MCF 10A (cell line): ENCODE results near the gene OPTC. TPM values are rescaled to one million over a fixed set of nuclear protein-coding genes. Genes with fewer than 3 reads are reported as not detected.

Source experiments
- BruUV-seq: library from RNA; stranded (reverse); fragments of 400-500 nt; replicated peaks from 2 replicates; lab custom pipeline; 2021; lab: Mats Ljungman, UMichigan
- CTCF ChIA-PET: fragments of 300-600 bp; sonication (Branson Sonifier 250); formaldehyde crosslinking; extraction: SDS; loops from one replicate; lab custom pipeline; 2021; ENCODE audit warnings: antibody characterized with exemption, inconsistent platforms; lab: Yijun Ruan, JAX
- POLR2A ChIA-PET: fragments of 300-600, 350-650 bp; sonication (Branson Sonifier 250); formaldehyde crosslinking; extraction: SDS; loops from one replicate; lab custom pipeline; 2020; ENCODE audit warnings: antibody characterized with exemption, inconsistent platforms; lab: Yijun Ruan, JAX
- DNase-seq: peaks from one replicate; pipeline ENCODE4 v3.0.0-alpha.2; 2018; ENCODE audit not compliant: unreplicated experiment
- H3K27ac Mint-ChIP-seq: one replicate; pipeline ENCODE4 v1.8.0; 2022; ENCODE audit warnings: mild to moderate bottlenecking, low read depth, mixed read lengths; ENCODE audit not compliant: unreplicated experiment
- H3K27me3 Mint-ChIP-seq: one replicate; pipeline ENCODE4 v1.8.0; 2022; ENCODE audit warnings: mixed read lengths; ENCODE audit not compliant: insufficient read depth, unreplicated experiment
- H3K36me3 Mint-ChIP-seq: one replicate; pipeline ENCODE4 v1.8.0; 2022; ENCODE audit warnings: mild to moderate bottlenecking, moderate library complexity, mixed read lengths; ENCODE audit not compliant: insufficient read depth, unreplicated experiment
- H3K4me1 Mint-ChIP-seq: one replicate; pipeline ENCODE4 v1.8.0; 2022; ENCODE audit warnings: mixed read lengths; ENCODE audit not compliant: insufficient read depth, unreplicated experiment
- H3K4me3 Mint-ChIP-seq: one replicate; pipeline ENCODE4 v1.8.0; 2022; ENCODE audit warnings: mild to moderate bottlenecking, moderate library complexity, mixed read lengths; ENCODE audit not compliant: unreplicated experiment
- H3K9me3 Mint-ChIP-seq: one replicate; pipeline ENCODE4 v1.8.0; 2022; ENCODE audit warnings: mixed read lengths; ENCODE audit not compliant: unreplicated experiment
- CTCF ChIP-seq: fragments of 200-600 bp; IDR thresholded peaks from one replicate; pipeline ENCODE4 v1.8.0; 2022; ENCODE audit warnings: antibody characterized with exemption, mild to moderate bottlenecking; ENCODE audit not compliant: unreplicated experiment
- intact Hi-C: fragments of 100-400 bp; cut with micrococcal nuclease; formaldehyde crosslinking; loops from 2 replicates; pipeline ENCODE4 v1.14.1; 2022
- total RNA-seq: library from RNA; stranded (reverse); gene quantifications from 2 replicates; pipeline ENCODE4 v1.2.3, GENCODE V29; 2022

The OPTC gene
- total RNA-seq, 1 experiment from 2014 or later: not detected

DNA sequence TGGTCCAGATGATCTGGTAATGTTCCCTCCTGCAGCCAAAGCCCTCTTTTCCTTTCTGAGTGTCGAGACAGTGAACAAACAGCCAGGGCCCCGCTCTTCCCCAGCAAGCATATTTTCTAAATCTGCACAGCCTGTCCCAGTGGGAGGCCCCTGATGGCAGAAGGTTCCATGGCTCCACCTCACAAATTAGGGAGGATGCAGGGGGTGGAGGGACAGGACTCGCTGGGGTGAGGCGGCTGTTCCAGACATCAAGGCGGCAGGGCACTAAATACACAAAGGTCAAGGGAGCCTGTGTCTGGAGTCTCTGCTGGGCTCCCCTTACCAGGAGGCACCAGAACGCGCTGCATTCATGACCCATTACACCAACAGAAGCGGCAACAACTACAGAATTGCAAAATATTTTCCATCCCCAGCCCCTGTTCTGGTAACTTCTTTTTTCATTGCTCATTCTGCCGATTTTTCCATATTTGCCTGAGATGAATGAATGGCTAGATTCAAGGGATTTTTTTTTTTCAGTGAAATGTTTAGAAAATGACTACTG is 45.4 kb upstream of the OPTC start:
- ChIA-PET POLR2A (no interaction called here), CTCF (interaction anchor here (0.9 to 1.9 kb wide), 2 partner anchors 108 to 182 kb away, joined by 4 to 6 read pairs; no protein-coding TSS in a partner anchor)
- DNase-seq: no peak
- BruUV-seq: no TSS peak
- H3K4me3 Mint-ChIP-seq: no peak overlapping the region
- no peaks in the 10 kb centered on the region for H3K4me1 Mint-ChIP-seq
- H3K36me3 Mint-ChIP-seq: no peaks in the 10 kb centered on the region
- intact Hi-C loops: no loop called here
- peak; percentile 2 for TF ChIP-seq CTCF
- peaks cover 7% of the 10 kb centered on the region for H3K9me3 Mint-ChIP-seq
- H3K27me3 Mint-ChIP-seq: peaks cover 86% of the 10 kb centered on the region
- no peak overlapping the region for H3K27ac Mint-ChIP-seq

DNA sequence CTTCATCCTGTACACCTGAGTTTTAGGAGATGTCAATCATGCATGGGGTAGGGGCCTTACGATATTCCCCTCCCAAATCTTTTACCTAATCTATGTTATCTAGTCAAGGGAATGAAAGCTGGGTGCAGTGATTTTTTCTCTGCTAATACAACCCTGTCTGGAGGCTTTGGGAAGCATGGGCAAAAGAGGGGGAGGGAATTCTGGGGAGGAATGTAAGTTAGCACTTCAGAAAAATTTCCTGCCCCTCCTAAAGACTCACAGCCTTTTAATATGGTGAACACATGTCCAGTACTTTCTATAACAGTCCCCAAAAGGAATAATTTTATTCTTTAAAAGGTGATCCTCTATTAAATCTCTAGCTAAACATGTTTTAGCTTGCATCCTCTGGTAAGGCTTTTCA is 44.0 kb upstream of the OPTC start:
- BruUV-seq: no TSS peak
- ChIA-PET CTCF (interaction anchor here (0.6 to 5.1 kb wide), 6 partner anchors 11 to 410 kb away, joined by 3 to 41 read pairs (median 3); no protein-coding TSS in a partner anchor), POLR2A (no interaction called here)
- no peaks in the 10 kb centered on the region for H3K36me3 Mint-ChIP-seq
- H3K27me3 Mint-ChIP-seq: peaks cover 92% of the 10 kb centered on the region
- TF ChIP-seq CTCF: no peak
- no peak overlapping the region for H3K27ac Mint-ChIP-seq
- H3K4me1 Mint-ChIP-seq: no peaks in the 10 kb centered on the region
- H3K9me3 Mint-ChIP-seq: peaks cover 4% of the 10 kb centered on the region
- no peak for DNase-seq
- no peak overlapping the region for H3K4me3 Mint-ChIP-seq
- intact Hi-C loops: no loop called here

DNA sequence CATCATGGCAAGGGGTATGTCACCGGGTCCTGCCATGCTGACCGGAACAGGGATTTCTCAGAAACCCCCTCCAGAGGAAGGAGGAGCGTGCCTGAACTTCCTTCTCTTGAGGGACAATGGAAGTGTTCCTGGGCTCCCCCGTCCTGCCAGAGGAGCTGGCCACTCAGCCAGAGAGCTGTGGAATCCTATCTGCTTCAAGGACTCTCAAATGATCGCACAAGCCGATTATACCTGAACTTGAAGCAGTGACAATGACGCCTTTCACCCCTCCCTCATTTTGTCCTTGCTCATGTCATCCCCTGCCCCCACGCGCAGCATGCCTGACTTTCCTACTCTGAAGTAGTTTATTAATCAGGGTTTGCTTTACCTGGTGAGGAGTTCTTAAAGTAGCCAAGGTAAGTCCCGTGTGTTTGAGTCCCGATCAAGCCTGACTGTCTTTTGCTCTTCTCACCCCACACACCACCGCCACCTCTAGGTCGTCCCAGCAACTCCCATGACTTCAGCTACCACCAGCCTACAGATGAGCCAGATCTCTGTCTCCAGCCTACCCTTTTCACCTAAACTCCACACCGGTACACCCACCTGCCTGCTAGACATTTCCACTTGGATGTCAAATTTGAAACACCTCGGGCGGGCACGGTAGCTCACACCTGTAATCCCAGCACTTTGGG is 43.3 kb upstream of the OPTC start:
- no TSS peak for BruUV-seq
- Mint-ChIP-seq H3K4me1 (no peaks in the 10 kb centered on the region), H3K36me3 (no peaks in the 10 kb centered on the region), H3K27ac (no peak overlapping the region), H3K9me3 (no peaks in the 10 kb centered on the region), H3K4me3 (no peak overlapping the region), H3K27me3 (peaks cover 93% of the 10 kb centered on the region)
- ChIA-PET CTCF (interaction anchor here (0.5 to 5.1 kb wide), 11 partner anchors 9 to 410 kb away, joined by 3 to 41 read pairs (median 3); no protein-coding TSS in a partner anchor), POLR2A (no interaction called here)
- intact Hi-C loops: no loop called here
- TF ChIP-seq CTCF: no peak
- no peak for DNase-seq

DNA sequence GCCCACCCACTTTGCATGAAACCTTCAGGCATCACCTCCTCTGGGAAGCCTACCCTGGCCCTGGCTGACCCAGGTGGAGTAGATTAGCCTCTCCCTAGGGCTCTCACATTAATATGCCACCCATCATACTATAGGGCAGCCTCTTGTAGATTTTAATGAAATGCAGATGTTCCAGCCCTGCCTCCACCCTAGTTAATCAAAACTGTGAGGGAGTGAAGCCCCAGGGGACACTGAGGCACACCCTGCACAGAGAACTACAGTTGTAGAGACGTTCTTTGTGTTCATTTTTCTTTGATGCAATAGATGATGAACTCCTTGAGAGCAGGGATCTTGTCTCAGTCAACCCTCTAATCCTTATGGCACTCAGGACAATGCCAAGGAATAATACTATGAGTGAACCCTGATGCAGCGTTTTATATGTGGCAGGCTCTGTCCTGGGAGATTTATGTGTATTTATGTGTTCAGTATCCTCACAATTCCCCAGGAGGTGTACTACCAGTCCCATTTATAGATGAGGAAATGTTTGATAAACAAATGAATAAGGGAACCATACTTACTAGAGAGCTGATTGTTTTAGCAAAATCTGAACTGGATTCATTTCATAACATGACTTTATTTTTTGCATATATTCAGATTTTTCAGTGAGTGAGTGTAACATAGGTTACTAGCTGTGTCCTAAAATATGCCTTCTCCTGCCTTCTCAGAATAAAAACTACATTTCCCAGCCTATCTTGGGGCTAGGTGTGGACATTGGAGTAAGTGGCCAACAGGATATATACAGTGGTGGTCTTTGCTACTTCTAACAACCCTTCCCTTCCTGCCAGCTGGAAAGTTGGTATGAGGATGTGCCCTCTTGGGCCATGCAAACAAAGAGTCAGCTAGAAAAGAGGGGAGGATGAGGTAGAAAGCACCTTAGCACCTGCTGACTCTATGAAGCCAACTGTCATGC is 41.8 kb upstream of the OPTC start:
- Mint-ChIP-seq H3K36me3 (no peaks in the 10 kb centered on the region), H3K27ac (no peak overlapping the region), H3K27me3 (peaks cover 93% of the 10 kb centered on the region), H3K4me1 (no peaks in the 10 kb centered on the region), H3K9me3 (no peaks in the 10 kb centered on the region), H3K4me3 (no peak overlapping the region)
- no peak for TF ChIP-seq CTCF
- DNase-seq: no peak
- intact Hi-C loops: no loop called here
- no TSS peak for BruUV-seq
- ChIA-PET CTCF (interaction anchor here (1.2 to 5.1 kb wide), 3 partner anchors 16 to 111 kb away, joined by 3 to 41 read pairs (median 8); no protein-coding TSS in a partner anchor), POLR2A (interaction anchor here (0.7 kb wide), 1 partner anchor 50 kb away, joined by 4 read pairs; no protein-coding TSS in a partner anchor)
